ENCODE measurements around the gene EOMES. TPM values are rescaled to one million over a fixed set of nuclear protein-coding genes. Genes with fewer than 3 reads are reported as not detected.

The EOMES gene
- total and polyA plus RNA-seq, 2 donors (not counting 1 experiment from before 2014, with no cell fraction given): under 0.01 to 0.01 TPM

GRCh38 chr3:27718459-27718858, 3.7 kb downstream of the EOMES start:
- no peak for DNase-seq (ENCODE audit: low read depth in 2 of 2)
- H3K27ac ChIP-seq (ENCODE audit: insufficient read depth, low read length): no peak overlapping the region
- H3K4me3 ChIP-seq (replicated peaks in 1 of 4; ENCODE audit: control extremely low read depth in 1 of 4, insufficient read depth in 1 of 4, low read depth in 3 of 4, low read length in 4 of 4): no peak overlapping the region
- no peak overlapping the region for H3K9ac ChIP-seq (ENCODE audit: insufficient read depth, low read length)
- H4K20me1 ChIP-seq (ENCODE audit: control insufficient read depth, extremely low read depth, insufficient read depth, low read length): no peaks in the 10 kb centered on the region
- H3K79me2 ChIP-seq (ENCODE audit: control insufficient read depth, insufficient read depth, low read length): no peaks in the 10 kb centered on the region
- H3K27me3 ChIP-seq (ENCODE audit: control insufficient read depth, insufficient read depth, low read length): peaks cover 51% of the 10 kb centered on the region
- no peak overlapping the region for H3K4me2 ChIP-seq (ENCODE audit: extremely low read depth, insufficient read depth, low read length)
- H3K4me1 ChIP-seq (ENCODE audit: control insufficient read depth, extremely low read depth, insufficient read depth, low read length): peaks cover 2% of the 10 kb centered on the region
- H3K9me3 ChIP-seq (ENCODE audit: control insufficient read depth, insufficient read depth, low read depth, low read length): no peaks in the 10 kb centered on the region
- TF ChIP-seq EZH2 (IDR thresholded peaks at IDR 0.05; ENCODE audit: low read length, missing control alignments): no peak
- TF ChIP-seq, protein P1, sequence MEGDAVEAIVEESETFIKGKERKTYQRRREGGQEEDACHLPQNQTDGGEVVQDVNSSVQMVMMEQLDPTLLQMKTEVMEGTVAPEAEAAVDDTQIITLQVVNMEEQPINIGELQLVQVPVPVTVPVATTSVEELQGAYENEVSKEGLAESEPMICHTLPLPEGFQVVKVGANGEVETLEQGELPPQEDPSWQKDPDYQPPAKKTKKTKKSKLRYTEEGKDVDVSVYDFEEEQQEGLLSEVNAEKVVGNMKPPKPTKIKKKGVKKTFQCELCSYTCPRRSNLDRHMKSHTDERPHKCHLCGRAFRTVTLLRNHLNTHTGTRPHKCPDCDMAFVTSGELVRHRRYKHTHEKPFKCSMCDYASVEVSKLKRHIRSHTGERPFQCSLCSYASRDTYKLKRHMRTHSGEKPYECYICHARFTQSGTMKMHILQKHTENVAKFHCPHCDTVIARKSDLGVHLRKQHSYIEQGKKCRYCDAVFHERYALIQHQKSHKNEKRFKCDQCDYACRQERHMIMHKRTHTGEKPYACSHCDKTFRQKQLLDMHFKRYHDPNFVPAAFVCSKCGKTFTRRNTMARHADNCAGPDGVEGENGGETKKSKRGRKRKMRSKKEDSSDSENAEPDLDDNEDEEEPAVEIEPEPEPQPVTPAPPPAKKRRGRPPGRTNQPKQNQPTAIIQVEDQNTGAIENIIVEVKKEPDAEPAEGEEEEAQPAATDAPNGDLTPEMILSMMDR (conservative IDR thresholded peaks at IDR 0.05 in 1 of 2, IDR thresholded peaks at IDR 0.05 in 1 of 2; ENCODE audit: low read depth in 1 of 2, low read length in 2 of 2): no peak
- H3K36me3 ChIP-seq (ENCODE audit: control insufficient read depth, insufficient read depth, low read length): no peaks in the 10 kb centered on the region
- no peak overlapping the region for H2AFZ ChIP-seq (ENCODE audit: low read length)

GRCh38 chr3:27717200-27717852, 4.8 kb downstream of the EOMES start:
- Histone ChIP-seq H3K4me1 (ENCODE audit: control insufficient read depth, extremely low read depth, insufficient read depth, low read length) (peaks cover 2% of the 10 kb centered on the region), H3K9ac (ENCODE audit: insufficient read depth, low read length) (no peak overlapping the region), H3K4me2 (ENCODE audit: extremely low read depth, insufficient read depth, low read length) (no peak overlapping the region), H3K4me3 (replicated peaks in 1 of 4; ENCODE audit: control extremely low read depth in 1 of 4, insufficient read depth in 1 of 4, low read depth in 3 of 4, low read length in 4 of 4) (no peak overlapping the region), H2AFZ (ENCODE audit: low read length) (no peak overlapping the region), H3K9me3 (ENCODE audit: control insufficient read depth, insufficient read depth, low read depth, low read length) (no peaks in the 10 kb centered on the region), H3K36me3 (ENCODE audit: control insufficient read depth, insufficient read depth, low read length) (no peaks in the 10 kb centered on the region), H4K20me1 (ENCODE audit: control insufficient read depth, extremely low read depth, insufficient read depth, low read length) (no peaks in the 10 kb centered on the region), H3K27ac (ENCODE audit: insufficient read depth, low read length) (no peak overlapping the region), H3K27me3 (ENCODE audit: control insufficient read depth, insufficient read depth, low read length) (peaks cover 40% of the 10 kb centered on the region), H3K79me2 (ENCODE audit: control insufficient read depth, insufficient read depth, low read length) (no peaks in the 10 kb centered on the region)
- TF ChIP-seq, protein P1 (conservative IDR thresholded peaks at IDR 0.05 in 1 of 2, IDR thresholded peaks at IDR 0.05 in 1 of 2; ENCODE audit: low read depth in 1 of 2, low read length in 2 of 2): no peak
- TF ChIP-seq EZH2 (IDR thresholded peaks at IDR 0.05; ENCODE audit: low read length, missing control alignments): peak; percentile 44
- DNase-seq (ENCODE audit: low read depth in 2 of 2): no peak

- Histone ChIP-seq H3K4me1 (ENCODE audit: control insufficient read depth, extremely low read depth, insufficient read depth, low read length) (peaks cover 3% of the 10 kb centered on the region), H3K9me3 (ENCODE audit: control insufficient read depth, insufficient read depth, low read depth, low read length) (no peaks in the 10 kb centered on the region), H2AFZ (ENCODE audit: low read length) (no peak overlapping the region), H3K4me2 (ENCODE audit: extremely low read depth, insufficient read depth, low read length) (no peak overlapping the region), H3K27me3 (ENCODE audit: control insufficient read depth, insufficient read depth, low read length) (peaks cover 35% of the 10 kb centered on the region), H4K20me1 (ENCODE audit: control insufficient read depth, extremely low read depth, insufficient read depth, low read length) (no peaks in the 10 kb centered on the region), H3K79me2 (ENCODE audit: control insufficient read depth, insufficient read depth, low read length) (no peaks in the 10 kb centered on the region), H3K4me3 (replicated peaks in 1 of 4; ENCODE audit: control extremely low read depth in 1 of 4, insufficient read depth in 1 of 4, low read depth in 3 of 4, low read length in 4 of 4) (no peak overlapping the region), H3K36me3 (ENCODE audit: control insufficient read depth, insufficient read depth, low read length) (no peaks in the 10 kb centered on the region), H3K27ac (ENCODE audit: insufficient read depth, low read length) (no peak overlapping the region), H3K9ac (ENCODE audit: insufficient read depth, low read length) (no peak overlapping the region)
- DNase-seq (ENCODE audit: low read depth in 2 of 2): no peak
- no peak for TF ChIP-seq EZH2 (IDR thresholded peaks at IDR 0.05; ENCODE audit: low read length, missing control alignments)
- TF ChIP-seq, protein P1 (conservative IDR thresholded peaks at IDR 0.05 in 1 of 2, IDR thresholded peaks at IDR 0.05 in 1 of 2; ENCODE audit: low read depth in 1 of 2, low read length in 2 of 2): no peak
These were observed 5.8 kb downstream of the EOMES start for GRCh38 chr3:27716309-27716708.

All from fibroblast of lung (primary cell).